Fibroblast of upper back skin (primary cell): Measurements from ENCODE around the gene GPC6.

Experiments
- DNase-seq: peaks from one replicate; pipeline ENCODE4 v3.0.0-alpha.2; 2013

Gene GPC6

DNA sequence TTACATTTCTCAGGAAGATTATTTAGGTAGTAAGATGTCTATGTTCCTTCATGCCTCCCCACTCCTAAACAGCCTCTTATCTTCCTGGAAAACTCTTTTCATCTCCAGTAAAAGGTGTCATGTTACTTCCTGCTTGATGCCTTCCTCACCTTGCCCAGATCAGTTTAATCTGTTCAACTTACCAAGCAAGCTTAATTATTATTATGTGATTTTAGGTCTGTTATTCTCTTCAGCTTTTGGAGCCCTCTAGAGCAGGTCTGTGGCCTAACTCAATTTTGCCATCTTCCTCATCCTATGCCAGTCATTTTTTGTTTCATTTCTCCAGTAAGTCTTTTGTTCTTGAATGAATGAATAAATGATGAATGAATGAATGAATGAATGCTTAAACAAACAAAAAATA lies 724.5 kb downstream of the GPC6 start:
- DNase-seq: peak; percentile 9

DNA sequence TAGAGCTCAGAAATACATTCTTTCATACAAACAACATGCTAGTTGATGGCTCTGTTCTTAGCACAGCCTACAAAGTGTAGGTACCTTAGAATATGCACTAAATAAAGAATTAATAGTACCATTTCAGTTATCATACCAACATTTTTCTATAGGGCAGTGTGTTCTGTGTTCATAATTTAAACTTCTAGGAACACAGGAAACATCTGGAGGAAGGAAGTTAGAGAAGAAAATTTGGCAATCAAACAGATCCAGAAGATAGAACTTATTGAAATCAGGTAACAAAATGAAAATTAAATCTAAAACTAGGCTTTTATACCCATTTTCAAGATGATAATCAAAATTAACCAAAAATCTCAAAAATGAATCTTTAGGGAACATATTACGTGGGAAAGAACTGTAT lies 725.3 kb downstream of the GPC6 start:
- no peak for DNase-seq

DNA sequence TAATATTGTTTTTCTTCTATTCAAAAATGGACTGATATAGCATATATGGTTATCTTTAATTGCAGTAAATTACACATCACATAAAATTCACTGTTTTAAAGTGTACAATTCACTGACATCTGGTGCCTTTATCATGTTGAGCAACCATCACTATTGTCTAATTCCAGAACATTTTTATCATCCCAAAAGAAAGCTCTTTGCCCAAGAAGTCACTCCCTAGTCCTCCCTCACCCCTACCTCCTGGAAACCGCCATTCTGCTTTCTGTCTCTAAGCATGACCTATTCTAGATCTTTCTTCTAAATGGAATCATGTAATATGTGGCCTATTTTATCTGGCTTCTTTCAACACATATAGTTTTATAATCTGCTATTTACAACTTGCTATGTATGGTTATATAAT lies 727.2 kb downstream of the GPC6 start:
- no peak for DNase-seq

DNA sequence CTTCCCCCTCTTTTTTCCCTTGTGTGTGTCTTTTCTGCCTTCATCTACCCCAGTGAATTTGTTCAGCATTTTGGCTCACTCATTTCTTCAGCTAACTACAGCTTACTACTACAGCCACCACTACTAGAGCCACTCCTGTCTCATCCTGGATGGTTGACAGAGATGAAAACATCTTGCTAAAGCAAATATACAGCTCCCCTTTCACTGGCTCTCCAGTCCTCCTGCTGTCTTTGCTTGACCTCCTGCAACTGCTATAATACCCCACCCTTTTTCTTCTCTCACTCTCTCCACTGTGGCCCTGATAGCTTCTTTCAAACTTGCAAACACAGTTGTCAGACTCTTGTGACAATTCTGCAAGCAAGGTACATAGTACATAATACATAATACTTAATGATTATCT lies 729.3 kb downstream of the GPC6 start:
- DNase-seq: no peak

DNA sequence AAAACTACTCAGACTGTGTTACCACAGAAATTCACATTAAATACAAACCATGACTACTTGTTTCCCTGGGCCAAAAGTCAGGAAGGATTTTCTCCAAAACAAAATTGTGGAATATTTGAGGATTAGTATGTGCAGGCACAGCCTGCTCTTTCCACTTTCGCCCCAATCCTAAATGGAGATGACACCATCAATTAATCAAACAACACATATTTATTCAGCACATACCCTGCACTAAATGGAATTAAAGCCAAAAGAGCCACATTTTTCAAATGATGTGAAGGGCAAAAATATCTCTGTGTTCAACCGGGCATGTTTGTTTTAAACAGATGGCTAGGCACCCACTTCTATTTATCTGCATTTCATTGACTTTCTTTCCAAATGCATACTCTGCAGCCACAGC lies 729.8 kb downstream of the GPC6 start:
- peak; percentile 51 for DNase-seq

DNA sequence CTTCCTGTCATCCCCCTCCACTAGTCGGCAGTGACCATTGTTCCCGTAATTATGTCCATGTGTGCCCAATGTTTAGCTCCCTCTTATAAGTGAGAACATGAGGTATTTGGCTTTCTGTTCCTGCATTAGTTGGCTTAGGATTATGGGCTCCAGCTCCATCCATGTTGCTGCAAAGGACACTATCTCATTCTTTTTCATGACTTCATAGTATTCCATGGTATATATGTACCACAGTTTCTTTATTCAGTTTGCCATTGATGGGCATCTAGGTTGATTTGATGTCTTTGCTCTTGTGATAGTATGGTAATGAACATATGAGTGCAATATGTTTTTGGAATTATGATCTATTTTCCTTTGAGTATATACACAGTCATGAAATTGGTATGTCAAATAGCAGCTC lies 730.8 kb downstream of the GPC6 start:
- DNase-seq: no peak

DNA sequence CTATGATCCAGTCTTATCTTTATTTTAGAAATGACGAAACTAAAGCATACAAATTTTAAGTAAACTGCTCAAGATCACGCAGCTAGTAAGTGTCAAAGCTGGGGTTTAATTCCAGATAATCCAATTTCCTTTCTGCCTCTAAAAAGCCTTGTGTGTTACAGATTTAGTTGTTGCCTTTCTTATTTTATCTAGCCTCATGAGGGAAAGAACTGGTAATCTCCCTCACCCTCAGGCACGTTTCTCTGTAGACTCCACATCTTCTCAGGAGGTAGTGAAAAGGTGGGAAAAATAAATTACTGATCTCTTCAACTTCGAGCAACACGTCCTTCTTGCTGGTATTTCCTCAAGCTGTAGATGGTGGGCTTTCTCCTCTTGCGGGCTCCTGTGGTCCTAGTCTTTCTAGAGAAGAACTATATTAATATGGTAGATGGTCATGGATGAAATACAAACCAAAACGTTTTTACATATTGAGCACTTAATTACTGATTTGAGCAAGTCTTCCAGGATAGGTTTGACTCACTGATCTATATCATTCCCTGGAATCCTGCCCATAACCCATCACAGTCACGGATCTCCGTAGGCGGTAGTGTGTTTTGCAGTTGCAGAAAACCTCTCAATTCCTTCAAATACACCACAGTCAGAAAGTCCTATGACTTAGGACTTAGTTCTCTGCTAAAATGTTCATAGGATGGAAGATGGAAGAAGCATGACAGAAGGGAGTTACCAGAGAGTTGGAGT lies 733.4 kb downstream of the GPC6 start:
- DNase-seq: no peak

DNA sequence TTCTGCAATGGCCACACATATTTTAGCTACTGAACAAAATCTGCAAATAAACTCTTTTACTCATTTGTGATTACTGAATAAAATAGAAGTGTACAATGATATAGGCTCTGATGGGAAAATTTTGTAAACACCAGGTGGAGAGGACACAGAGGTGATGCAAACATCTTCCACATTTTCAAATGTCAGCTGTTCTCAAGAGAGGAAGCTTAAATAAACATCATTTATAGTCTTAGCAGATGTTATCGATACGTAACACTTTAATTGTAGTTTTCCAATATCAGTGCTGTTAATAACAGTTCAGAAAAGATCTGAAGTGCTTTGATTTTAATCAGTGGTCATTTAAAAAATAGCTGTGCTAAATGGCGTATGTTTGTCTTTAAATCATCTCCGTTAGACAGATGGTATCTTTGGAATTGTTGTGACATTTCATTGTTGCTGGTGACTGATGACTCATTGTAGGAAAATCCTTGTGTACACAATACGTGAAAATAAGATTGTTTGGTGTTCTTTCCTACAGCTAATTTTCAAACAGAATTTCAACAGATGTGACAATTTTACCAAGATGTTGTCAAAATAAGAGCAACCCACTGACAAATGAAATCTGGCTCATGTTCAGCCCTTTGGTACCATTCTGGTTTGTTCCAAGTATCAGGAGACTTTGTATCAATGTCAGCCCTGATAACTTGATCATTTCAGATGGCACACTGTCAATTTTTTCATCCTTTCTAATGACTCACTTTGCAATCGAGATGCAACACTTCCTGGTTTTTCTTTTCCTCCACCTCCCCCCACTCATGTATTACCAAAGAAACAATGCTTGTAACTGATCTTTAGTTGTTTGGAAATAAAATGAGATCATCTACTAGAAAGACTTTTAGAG lies 736.9 kb downstream of the GPC6 start:
- peak; percentile 70 for DNase-seq

DNA sequence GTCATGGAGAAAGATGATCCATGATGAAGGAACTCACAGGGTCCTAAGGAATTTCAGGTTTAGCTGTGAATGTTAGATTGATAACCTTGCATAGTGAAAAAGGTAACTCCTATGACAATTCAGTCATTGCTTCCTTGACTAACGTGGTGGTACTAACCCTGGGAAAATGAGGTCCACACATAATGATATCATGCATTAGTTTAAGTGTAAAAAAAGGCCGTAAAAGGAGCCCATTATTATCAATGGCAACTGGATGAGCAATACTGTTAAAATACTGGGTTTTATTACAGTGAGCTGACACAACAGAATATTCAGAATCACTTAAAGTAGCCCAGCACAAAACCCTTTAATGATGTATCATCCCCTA lies 737.5 kb downstream of the GPC6 start:
- DNase-seq: no peak

DNA sequence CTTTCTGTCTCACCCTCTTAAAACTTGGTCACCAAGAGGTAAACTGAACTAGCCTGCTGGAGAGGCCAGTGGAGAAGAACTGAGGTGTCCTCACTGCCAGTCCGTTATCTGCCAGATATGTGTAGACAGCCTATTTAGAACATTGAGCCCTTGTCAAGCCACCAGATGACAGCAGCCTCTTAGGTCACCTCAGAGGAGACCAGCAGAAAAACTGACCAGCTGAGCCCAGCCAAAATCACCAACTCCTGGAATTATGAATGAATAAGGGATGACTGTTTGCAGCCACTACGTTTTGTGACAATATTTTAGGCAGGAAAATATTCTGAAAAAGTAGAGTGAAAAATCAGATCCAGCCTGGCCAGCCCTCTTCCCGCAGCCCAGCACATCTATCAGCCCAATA lies 739.0 kb downstream of the GPC6 start:
- no peak for DNase-seq

DNA sequence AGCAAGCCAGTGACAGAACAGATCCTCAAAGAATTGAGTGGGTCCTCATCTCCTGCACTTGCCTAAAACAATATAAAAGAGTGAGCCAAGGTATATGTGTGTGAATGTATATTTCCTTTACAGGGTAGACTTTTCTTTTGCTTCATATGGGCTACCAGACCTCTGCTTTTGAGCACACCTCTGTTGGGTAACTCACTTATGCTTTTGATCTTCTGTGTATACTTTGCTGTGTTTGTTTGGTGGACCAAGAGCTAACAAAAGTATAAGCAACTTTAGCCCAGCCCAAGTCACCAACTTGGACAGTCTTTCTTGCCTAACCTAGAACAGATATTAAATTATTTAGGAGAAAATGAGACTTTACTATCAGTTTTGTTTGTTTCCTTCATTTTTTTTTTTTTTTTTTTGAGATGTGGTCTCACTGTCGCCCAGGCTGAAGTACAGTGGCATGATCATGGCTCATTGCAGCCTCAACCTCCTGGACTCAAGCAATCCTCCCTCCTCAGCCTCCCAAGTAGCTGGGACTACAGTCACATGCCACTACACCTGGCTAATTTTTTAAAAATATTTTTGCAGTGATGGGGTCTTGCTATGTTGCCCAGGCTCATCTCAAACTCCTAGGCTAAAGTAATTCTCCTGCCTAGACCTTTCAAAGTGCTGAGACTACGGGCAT lies 739.8 kb downstream of the GPC6 start:
- no peak for DNase-seq

DNA sequence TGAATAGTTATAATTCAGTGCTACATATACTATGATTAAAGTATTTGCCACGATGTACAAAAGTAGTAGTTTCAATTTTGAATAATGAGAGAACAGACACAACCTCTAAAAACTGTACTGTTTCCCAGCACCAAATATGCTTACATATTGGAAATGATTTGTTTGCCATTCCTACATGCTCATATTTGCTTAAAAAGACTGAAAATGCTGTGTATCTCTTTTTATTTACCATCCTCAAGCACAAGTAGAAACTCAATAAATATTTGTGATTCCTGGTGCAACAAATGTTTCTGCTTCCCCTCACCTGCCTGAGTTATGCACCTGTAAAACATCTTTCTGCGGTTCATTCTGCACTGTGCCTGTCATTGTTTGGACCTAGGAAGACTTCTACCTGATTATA lies 740.7 kb downstream of the GPC6 start:
- no peak for DNase-seq

DNA sequence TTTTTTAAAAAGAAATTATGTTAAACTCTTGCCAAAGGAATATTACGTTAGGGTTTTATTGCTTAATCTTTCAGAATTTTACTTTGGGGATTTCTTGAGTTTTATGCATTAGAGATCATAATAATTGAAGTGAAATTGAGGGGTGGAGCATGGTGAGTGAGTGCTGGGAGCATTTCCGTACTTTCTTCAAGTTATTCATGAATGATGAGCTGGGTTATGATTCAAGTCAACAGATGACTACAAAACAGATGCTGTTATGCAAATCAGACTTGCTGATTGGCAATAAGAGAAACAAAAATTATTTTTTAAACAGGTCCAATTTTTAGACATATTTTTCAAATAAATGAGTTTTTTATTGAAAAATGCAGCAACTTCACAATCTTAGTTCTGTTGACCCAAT lies 748.6 kb downstream of the GPC6 start:
- DNase-seq: no peak

DNA sequence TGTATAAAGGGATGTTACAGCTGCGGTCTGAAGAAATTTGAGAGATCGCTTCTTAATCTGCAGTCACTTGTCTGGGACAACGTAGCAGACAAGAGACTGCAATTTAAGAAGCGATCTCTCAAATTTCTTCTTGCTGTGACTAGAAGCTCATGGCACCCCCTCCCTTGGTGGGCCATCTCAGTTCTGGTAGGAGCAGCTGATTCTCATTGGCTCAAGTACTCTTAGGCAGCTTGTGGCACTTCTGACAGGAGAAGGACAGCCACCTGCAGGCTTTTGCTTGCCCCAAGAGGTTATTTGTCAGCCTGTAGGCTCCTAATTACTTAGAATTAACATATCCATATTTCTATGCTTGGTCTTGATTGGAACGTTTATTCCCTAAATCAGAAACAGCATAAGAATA lies 749.9 kb downstream of the GPC6 start:
- no peak for DNase-seq

DNA sequence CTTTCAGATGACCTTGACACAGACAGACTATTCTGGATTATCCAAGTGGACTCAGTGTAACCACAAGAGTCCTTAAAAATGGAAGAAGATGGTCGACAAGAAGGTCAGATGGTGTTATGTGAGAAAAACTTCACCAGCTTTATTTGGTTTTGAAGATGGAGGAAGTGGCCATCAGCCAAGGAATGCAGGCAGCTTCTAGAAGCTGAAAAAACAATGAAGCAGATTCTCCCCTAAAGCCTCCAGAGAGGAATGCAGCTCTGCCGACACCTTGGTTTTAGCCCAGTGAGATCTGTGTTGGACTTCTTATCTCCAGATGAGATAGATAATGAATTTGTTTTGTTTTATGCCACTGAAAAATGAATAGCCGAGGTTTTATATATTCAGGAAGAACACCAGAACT lies 751.4 kb downstream of the GPC6 start:
- DNase-seq: peak; percentile 37

DNA sequence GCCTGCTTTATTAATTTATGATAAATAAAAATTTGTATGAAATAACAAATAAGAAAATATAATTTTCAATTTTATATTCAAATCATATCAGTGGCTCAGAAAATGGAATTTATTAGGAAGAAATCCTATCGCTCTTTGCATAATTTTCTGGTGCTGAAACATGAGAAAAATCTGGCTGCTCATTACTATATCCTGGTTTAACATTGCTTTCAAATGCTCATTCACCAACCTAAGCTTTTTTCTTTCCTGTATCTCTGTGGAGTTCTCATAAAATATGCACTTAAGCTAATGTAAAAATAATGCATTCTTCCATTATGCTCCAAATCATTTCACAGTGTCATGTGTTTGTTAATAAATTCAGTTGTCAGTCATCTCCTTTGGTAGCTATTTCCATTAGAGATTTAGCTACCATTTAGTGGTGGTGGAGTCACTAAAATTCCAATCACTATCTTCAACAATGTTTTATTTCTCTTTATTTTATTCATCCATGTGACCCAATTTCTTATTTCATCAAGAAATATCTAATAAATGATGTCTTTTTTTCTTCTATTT lies 754.9 kb downstream of the GPC6 start:
- DNase-seq: no peak

DNA sequence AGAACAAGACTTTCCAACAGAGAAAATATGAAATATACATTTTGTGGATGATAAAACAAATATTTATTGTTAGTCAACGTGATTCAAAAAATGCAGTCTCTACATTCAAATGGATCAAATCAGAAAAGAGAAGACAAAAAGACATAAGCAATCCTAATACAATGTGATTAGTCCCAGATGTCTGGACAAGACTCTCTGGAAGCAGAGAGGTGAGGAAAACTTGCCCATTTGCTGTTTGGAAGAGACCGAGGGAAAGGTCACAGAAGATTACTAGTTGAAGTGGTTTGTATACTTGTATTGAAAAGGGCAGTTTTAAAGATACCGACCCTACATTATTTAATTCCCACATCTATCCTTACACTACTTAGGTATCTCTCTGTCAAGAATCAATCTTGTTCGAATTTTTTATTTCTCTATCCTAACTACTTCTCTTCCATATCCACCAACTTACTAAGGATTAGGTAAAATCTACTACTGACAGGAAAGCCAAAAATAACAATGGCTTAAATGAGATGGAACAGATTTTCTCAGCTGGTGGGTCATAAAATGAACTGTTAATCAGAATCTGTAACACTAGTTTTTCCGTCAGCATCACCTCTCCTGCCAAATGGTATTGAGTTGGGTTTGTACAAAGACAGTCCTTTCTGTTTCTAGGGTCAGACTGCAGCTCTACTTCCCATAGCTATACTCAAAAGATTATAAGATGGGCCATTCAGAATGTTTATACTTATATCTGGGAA lies 755.7 kb downstream of the GPC6 start:
- no peak for DNase-seq

DNA sequence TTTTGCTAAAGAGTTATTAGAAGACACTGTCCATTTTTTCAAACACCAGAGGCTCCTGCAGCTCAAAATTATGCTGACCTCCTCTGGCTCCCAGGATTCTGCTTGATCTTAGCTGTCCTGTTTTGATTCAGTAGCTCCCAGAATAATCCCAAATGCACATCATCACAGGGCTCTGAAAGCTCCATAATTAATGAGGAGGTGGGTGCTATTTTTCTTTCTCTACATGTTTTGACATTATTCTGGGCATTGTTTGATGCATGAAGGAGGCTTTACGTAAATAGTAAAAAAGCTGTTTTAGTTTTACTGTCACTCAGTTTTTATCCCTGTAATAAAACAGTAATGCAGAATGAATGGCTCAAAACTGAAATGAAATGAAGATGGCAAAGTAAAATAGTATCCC lies 757.4 kb downstream of the GPC6 start:
- DNase-seq: no peak

DNA sequence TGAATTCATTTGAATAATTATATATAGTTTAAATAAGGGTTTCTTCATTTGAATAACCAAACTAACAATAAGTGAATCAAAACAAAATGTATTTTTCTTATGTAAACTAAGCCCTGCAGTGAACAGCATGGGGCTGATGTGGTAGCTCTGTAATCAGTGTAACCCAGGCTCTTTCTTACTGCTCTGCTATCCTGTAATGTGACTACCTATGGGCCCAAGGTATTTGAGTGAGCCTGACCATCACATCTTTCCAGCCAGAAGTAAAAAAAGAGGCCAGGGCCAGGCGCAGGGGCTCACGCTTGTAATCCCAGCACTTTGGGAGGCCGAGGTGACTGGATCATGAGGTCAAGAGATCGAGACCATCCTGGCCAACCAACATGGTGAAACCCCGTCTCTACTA lies 758.3 kb downstream of the GPC6 start:
- DNase-seq: no peak

DNA sequence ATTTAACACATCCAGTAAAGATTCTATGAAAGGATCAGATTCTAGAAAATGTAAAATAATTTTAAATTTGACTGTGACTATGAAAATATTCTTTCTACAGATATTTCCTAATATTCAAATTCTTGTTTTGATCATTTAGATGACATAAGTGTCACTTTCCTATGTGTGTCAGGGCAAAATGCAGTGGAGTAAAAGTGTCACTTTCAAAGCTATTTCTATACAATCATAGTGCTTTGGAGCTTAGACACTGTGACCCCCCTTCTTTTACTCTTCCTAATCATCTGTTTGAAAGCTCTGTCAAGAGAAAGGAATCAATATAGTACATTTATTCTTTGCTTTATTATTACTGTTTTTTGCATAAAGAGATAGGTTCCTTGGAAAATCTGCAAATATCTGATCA lies 760.9 kb downstream of the GPC6 start:
- DNase-seq: no peak

DNA sequence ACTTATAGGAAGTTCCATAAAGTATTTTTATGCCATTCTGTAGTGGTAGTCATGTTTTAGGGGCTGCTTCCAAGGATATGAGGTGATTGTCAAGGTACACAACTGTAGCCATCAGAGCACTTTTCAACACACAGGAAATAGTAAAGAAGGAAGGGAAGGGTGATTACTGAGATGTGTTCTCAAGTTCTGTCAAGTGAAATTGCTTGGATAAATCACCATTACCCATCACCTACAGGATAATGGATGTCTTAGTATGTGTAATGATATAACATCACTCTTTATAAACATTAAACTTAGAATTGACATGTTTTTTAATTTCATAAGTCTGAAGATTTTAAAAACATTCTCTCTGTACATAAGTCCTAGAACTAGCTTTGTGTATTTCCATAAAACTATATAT lies 765.0 kb downstream of the GPC6 start:
- DNase-seq: no peak

DNA sequence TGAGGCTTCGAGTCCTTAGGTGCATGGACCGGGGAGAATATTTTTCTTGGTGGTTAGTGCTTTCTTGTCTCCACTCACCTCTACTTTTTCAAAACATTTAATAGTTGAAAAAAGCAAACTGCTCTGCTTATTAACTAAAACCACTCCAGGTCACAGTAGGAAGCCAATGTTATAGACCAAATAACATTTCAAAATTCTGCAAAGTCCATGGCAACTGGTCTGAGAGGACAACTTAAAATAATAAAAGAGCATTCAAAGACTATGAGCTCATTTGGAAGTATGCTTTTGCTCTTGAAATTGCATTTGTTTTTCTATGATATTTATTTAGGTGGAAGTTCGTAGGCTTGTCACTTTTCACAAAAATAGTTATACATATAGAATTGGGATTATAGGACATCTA lies 769.9 kb downstream of the GPC6 start:
- DNase-seq: no peak

DNA sequence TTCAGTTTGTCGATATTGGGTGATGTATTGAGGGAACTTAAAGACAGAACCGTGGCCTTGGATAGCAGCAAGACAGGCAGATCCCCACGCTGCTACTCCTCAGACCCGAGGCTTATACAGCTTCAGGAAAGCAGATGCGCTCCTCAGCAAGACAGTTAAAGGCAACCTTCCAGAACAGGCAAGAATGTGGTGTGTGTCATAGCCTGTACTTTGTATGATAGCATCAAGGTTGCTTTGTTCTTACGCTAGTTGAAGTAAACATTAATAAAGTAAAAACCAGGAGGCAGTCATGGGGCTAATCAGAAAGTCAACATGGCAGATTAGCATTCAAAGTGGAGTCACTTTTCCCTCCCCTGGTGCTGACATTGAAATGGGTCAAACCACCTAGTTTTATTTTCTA lies 779.7 kb downstream of the GPC6 start:
- no peak for DNase-seq
